Ovary (tissue), 9 donors: ENCODE measurements around the gene ADH4. TPM values are rescaled to one million over a fixed set of nuclear protein-coding genes. Genes with fewer than 3 reads are reported as not detected.

Experiments
- DNase-seq, 5 donors: peaks; one replicate each; pipeline ENCODE4 v3.0.0-alpha.2; 2019 to 2020
- H3K27ac ChIP-seq, 2 donors: fragments of 200-600 bp; one replicate each; pipeline versions ENCODE4 v1.5.1 to v1.8.0; 2019 to 2022
- H3K27me3 ChIP-seq: fragments of 200-600 bp; one replicate; pipeline ENCODE4 v1.8.0; 2022
- H3K36me3 ChIP-seq: fragments of 200-600 bp; sonication (generic); one replicate; pipeline ENCODE4 v1.5.1; 2019
- H3K4me1 ChIP-seq: one replicate; pipeline ENCODE4 v1.8.1; 2013; ENCODE audit warnings: mild to moderate bottlenecking, moderate library complexity; ENCODE audit not compliant: insufficient read depth
- H3K4me3 ChIP-seq: fragments of 200-600 bp; sonication (generic); one replicate; pipeline ENCODE4 v1.5.1; 2017
- H3K9me3 ChIP-seq, 2 donors: fragments of 200-600 bp in 1 of 2; sonication (generic) in 1 of 2; one replicate each; pipeline versions ENCODE4 v1.5.1 to v1.8.1; 2013 to 2019; ENCODE audit warnings: mild to moderate bottlenecking in 1 of 2, moderate library complexity in 1 of 2
- EP300 ChIP-seq: sonication (generic); formaldehyde crosslinking; IDR thresholded peaks from one replicate; pipeline ENCODE4 v1.6.1; 2017; ENCODE audit warnings: antibody characterized with exemption
- POLR2A ChIP-seq: fragments of 450-650 bp; IDR thresholded peaks from one replicate; pipeline ENCODE4 v1.6.1; 2017; ENCODE audit warnings: antibody characterized with exemption, mild to moderate bottlenecking, moderate library complexity
- WGBS, 3 donors: extraction: QIAGEN DNeasy Blood & Tissue Kit in 1 of 3; methylation state at CpG; one replicate each; pipeline versions ENCODE4 v1.1.5 to v1.1.7; 2013 to 2017; 5-methylcytosine and 5-hydroxymethylcytosine counted together
- intact Hi-C, 4 donors: fragments of 100-400 bp; cut with DNase I; formaldehyde crosslinking; loops; one replicate each; pipeline versions ENCODE4 v1.11.0 to v1.15.1; 2022 to 2023
- polyA plus RNA-seq, 2 donors: library from polyadenylated mRNA; stranded (reverse); fragments of 200-250 nt in 1 of 2; fragments of 350-450 nt in 1 of 2; fragmentation: Illumina TruSeq in 1 of 2; extraction: RNeasy Lipid Tissue Mini Kit (QIAGEN cat#74804) in 1 of 2; gene quantifications; one replicate each; pipeline ENCODE4 v1.2.3, GENCODE V29; 2013 to 2014
- total RNA-seq, 7 donors: library from RNA; depleted of rRNA in 2 of 7; stranded (reverse); fragments of >200 nt in 2 of 7; fragmentation: NEBNext Ultra II Directional in 3 of 7; extraction: Animal tissue kit (Norgen Biotek cat#: 25700) in 3 of 7; gene quantifications; one replicate each; pipeline versions ENCODE4 v1.1.0 to v1.2.4, GENCODE V29; 2016 to 2023
- TF ChIP-seq, protein P1 (sequence below), 3 donors: fragments of 450-650 bp in 2 of 3; fragments of 200-600 bp in 1 of 3; IDR thresholded peaks; one replicate each; pipeline versions ENCODE4 v1.5.1 to v1.8.0; 2016 to 2022; ENCODE audit warnings: antibody characterized with exemption in 3 of 3, mild to moderate bottlenecking in 1 of 3
- donor health status: DM: no; HTN: no; CAD: no; lungs with moderate emphysema.
- donor health status: DM: no; HTN: no; CAD: no.
- donor health status: Bipolar disorder and iron deficiency.
- donor health status: DM: yes; HTN: yes; CAD: no.
- donor health status: DM: no; HTN: no; CAD: no.
- donor health status: DM: yes; HTN: yes; CAD: no.

ADH4 gene
- total and polyA plus RNA-seq, 9 donors: 0.04 to 0.72 (median 0.33) TPM; not detected in 6

DNA sequence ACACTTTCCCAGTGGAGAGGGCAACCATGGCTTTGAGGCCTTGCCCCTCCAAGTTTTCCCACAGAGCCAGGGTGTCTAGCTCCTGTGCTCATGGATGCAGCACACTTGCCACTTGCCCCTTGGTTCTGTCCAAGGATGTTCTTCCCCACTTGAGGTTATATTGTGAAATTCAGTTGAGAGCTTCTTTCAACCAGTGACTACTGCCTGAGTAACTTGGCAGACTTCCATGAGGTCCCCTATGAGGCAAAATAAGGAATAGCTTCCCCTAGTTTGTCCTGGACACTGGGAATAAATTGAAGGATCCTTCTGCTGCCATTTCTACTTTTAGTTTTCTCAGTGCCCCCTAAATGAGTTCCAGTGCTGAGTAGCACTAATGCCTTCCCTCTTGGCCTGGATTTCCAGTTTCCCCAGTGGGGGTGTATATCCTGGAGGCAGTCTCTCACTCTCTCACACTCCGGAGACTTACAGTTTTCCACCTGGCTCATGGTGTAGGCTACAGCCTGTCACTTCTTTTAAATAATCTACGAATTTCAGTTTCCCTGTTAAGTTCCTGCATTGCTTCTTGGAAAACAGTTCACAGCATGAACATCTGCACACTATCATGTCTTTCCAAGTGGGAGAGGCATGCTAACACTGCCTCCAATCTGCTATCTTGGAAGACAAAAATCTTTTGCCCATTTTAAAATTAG, 36.4 kb upstream of the ADH4 start:
- Histone ChIP-seq H3K4me1 (peaks cover 2% of the 10 kb centered on the region), H3K9me3 (no peaks in the 10 kb centered on the region), H3K36me3 (no peaks in the 10 kb centered on the region), H3K27ac (no peak overlapping the region), H3K27me3 (no peaks in the 10 kb centered on the region), H3K4me3 (no peak overlapping the region)
- DNase-seq: peak in 1 of 5 donors; percentile 45
- no peak for TF ChIP-seq EP300
- no peak for TF ChIP-seq POLR2A
- 14 to 28% (median 23%) methylated on average over 2 of the region's 2 CpGs for WGBS, 3 donors
- intact Hi-C loops: no loop called here

GRCh38 chr4:99179626-99180025, 35.5 kb upstream of the ADH4 start:
- DNase-seq: no peak
- Histone ChIP-seq H3K9me3 (no peaks in the 10 kb centered on the region), H3K4me1 (peaks cover 2% of the 10 kb centered on the region), H3K27ac (no peak overlapping the region), H3K27me3 (no peaks in the 10 kb centered on the region), H3K4me3 (no peak overlapping the region), H3K36me3 (no peaks in the 10 kb centered on the region)
- TF ChIP-seq EP300: no peak
- TF ChIP-seq, protein P1, sequence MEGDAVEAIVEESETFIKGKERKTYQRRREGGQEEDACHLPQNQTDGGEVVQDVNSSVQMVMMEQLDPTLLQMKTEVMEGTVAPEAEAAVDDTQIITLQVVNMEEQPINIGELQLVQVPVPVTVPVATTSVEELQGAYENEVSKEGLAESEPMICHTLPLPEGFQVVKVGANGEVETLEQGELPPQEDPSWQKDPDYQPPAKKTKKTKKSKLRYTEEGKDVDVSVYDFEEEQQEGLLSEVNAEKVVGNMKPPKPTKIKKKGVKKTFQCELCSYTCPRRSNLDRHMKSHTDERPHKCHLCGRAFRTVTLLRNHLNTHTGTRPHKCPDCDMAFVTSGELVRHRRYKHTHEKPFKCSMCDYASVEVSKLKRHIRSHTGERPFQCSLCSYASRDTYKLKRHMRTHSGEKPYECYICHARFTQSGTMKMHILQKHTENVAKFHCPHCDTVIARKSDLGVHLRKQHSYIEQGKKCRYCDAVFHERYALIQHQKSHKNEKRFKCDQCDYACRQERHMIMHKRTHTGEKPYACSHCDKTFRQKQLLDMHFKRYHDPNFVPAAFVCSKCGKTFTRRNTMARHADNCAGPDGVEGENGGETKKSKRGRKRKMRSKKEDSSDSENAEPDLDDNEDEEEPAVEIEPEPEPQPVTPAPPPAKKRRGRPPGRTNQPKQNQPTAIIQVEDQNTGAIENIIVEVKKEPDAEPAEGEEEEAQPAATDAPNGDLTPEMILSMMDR (IDR thresholded peaks at IDR 0.05): no peak
- TF ChIP-seq POLR2A: no peak
- intact Hi-C loops: no loop called here
- 92 to 100% (median 98%) methylated on average over 1 of the region's 1 CpG for WGBS, 3 donors

DNA sequence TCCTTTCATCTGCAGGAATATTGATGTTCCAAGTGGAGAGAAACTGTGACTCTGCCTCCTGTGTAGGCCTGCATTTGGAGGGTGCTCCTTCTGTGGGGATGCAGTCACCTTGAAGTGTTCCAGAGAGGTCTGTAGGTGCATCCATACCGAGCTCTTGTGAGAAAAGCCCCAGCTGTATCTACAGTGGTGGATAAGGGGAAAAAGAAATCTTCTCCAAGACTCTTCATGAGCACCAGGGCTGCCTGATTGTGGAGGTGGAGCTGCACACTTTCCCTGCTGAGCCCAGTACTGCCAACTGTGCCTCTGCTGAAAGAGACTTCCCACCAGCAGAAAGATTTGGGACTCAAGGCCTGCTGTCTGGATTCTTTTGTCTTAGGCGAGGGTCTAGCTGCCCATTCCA, 35.1 kb upstream of the ADH4 start:
- peaks cover 2% of the 10 kb centered on the region for H3K4me1 ChIP-seq

GRCh38 chr4:99166544-99166943, 22.4 kb upstream of the ADH4 start:
- WGBS, 3 donors: 49 to 66% (median 50%) methylated on average over 2 of the region's 2 CpGs
- Histone ChIP-seq H3K4me3 (no peak overlapping the region), H3K9me3 (no peaks in the 10 kb centered on the region), H3K27ac (no peak overlapping the region), H3K36me3 (no peaks in the 10 kb centered on the region), H3K27me3 (no peaks in the 10 kb centered on the region), H3K4me1 (no peaks in the 10 kb centered on the region)
- no peak for DNase-seq
- no peak for TF ChIP-seq POLR2A
- no peak for TF ChIP-seq EP300
- TF ChIP-seq, protein P1 (IDR thresholded peaks at IDR 0.05): no peak
- intact Hi-C loops: no loop called here

More for the DNA sequence above, 35.1 kb upstream of the ADH4 start:
- intact Hi-C loops: no loop called here
- TF ChIP-seq POLR2A (no peak), EP300 (no peak)
- TF ChIP-seq, protein P1 (IDR thresholded peaks at IDR 0.05): no peak
- 73 to 80% (median 73%) methylated on average over 1 to 2 of the region's 2 CpGs for WGBS, 3 donors
- H3K4me3 ChIP-seq: no peak overlapping the region
- no peak for DNase-seq
- no peaks in the 10 kb centered on the region for H3K9me3 ChIP-seq
- no peaks in the 10 kb centered on the region for H3K36me3 ChIP-seq
- H3K27me3 ChIP-seq: no peaks in the 10 kb centered on the region
- H3K27ac ChIP-seq: no peak overlapping the region

- H3K9me3 ChIP-seq: no peaks in the 10 kb centered on the region
- intact Hi-C loops: no loop called here
- H3K4me1 ChIP-seq: no peaks in the 10 kb centered on the region
- no peak overlapping the region for H3K4me3 ChIP-seq
- TF ChIP-seq EP300 (no peak), POLR2A (no peak)
- TF ChIP-seq, protein P1 (IDR thresholded peaks at IDR 0.05): no peak
- WGBS, 3 donors: 60 to 89% (median 67%) methylated on average over 1 of the region's 1 CpG
- no peaks in the 10 kb centered on the region for H3K36me3 ChIP-seq
- H3K27ac ChIP-seq: no peak overlapping the region
- no peaks in the 10 kb centered on the region for H3K27me3 ChIP-seq
- DNase-seq: no peak
These were observed 21.9 kb upstream of the ADH4 start for GRCh38 chr4:99165978-99166377.
